ENCODE measurements around the gene TIMM23B.
"Not testable (repeated sequence)": the region's sequence is repeated elsewhere in the genome, so short reads cannot be mapped to it uniquely, and the experiment has no call there.

TIMM23B gene

GRCh38 chr10:49970331-49970857 lies 28.5 kb downstream of the TIMM23B start:
- intact Hi-C loops (cut with DNase I); DNase-seq: not testable (repeated sequence)

GRCh38 chr10:49971466-49971865 lies 29.6 kb downstream of the TIMM23B start:
- DNase-seq; intact Hi-C loops (cut with DNase I): not testable (repeated sequence)

GRCh38 chr10:49972094-49972493 lies 30.2 kb downstream of the TIMM23B start:
- intact Hi-C loops (cut with DNase I), result not testable (repeated sequence)

GRCh38 chr10:49977756-49978155 lies 35.9 kb downstream of the TIMM23B start:
- DNase-seq; intact Hi-C loops (cut with DNase I): not testable (repeated sequence)

More at GRCh38 chr10:49972094-49972493, 30.2 kb downstream of the TIMM23B start:
- not testable (repeated sequence) for DNase-seq

- DNase-seq; intact Hi-C loops (cut with DNase I): not testable (repeated sequence)
Observed at GRCh38 chr10:49987207-49987606, 45.4 kb downstream of the TIMM23B start.

- DNase-seq; intact Hi-C loops (cut with DNase I): not testable (repeated sequence)
Observed at GRCh38 chr10:49988376-49988775, 46.5 kb downstream of the TIMM23B start, which contains the start of gene AGAP6. Gene AGAP6, plus strand, starts transcription at chr10:49988406. Its CDS starts 310 bp downstream, at chr10:49988716.

GRCh38 chr10:49995321-49995720 lies 53.5 kb downstream of the TIMM23B start:
- intact Hi-C loops (cut with DNase I); DNase-seq: not testable (repeated sequence)

GRCh38 chr10:50014024-50014423 lies 72.2 kb downstream of the TIMM23B start:
- intact Hi-C loops (cut with DNase I); DNase-seq: not testable (repeated sequence)

GRCh38 chr10:50015596-50016220 lies 73.9 kb downstream of the TIMM23B start:
- intact Hi-C loops (cut with DNase I); DNase-seq: not testable (repeated sequence)

GRCh38 chr10:50016926-50017325 lies 75.1 kb downstream of the TIMM23B start:
- intact Hi-C loops (cut with DNase I); DNase-seq: not testable (repeated sequence)

GRCh38 chr10:50017646-50018045 lies 75.8 kb downstream of the TIMM23B start:
- intact Hi-C loops (cut with DNase I); DNase-seq: not testable (repeated sequence)

GRCh38 chr10:50019279-50019678 lies 77.4 kb downstream of the TIMM23B start:
- DNase-seq; intact Hi-C loops (cut with DNase I): not testable (repeated sequence)

GRCh38 chr10:50020451-50021024 lies 78.7 kb downstream of the TIMM23B start:
- intact Hi-C loops (cut with DNase I); DNase-seq: not testable (repeated sequence)

GRCh38 chr10:50021646-50022045 lies 79.8 kb downstream of the TIMM23B start:
- intact Hi-C loops (cut with DNase I), result no loop called here
- no peak for DNase-seq

All from head of caudate nucleus (tissue), 42 donors.